HepG2 (cell line): Measurements from ENCODE around the gene MMP23B. TPM values are rescaled to one million over a fixed set of nuclear protein-coding genes. Genes with fewer than 3 reads are reported as not detected.
A peak's percentile ranks its signal among the peaks of the same experiment; 100 is the strongest.

Source experiments
- ATAD3A ChIP-seq: sonication (generic); formaldehyde crosslinking; IDR thresholded peaks from 2 replicates; pipeline ENCODE4 v1.4.0; 2020; ENCODE audit warnings: missing genetic modification reagents
- ATF5 ChIP-seq: sonication (generic); formaldehyde crosslinking; IDR thresholded peaks from 2 replicates; pipeline ENCODE4 v1.4.0; 2020; ENCODE audit warnings: mild to moderate bottlenecking, low read depth, missing genetic modification reagents
- CHD4 ChIP-seq: fragments of 200-600 bp; sonication (generic); IDR thresholded peaks from 2 replicates; pipeline ENCODE4 v1.7.0; 2017; ENCODE audit warnings: mild to moderate bottlenecking, low read length, borderline replicate concordance
- E2F5 ChIP-seq: sonication (generic); formaldehyde crosslinking; conservative IDR thresholded peaks from 2 replicates; pipeline ENCODE4 v1.4.0; 2020; ENCODE audit warnings: missing genetic modification reagents
- GZF1 ChIP-seq: sonication (generic); formaldehyde crosslinking; IDR thresholded peaks from 2 replicates; pipeline ENCODE4 v1.5.1; 2020; ENCODE audit warnings: mild to moderate bottlenecking, missing genetic modification reagents
- LBX2 ChIP-seq: sonication (generic); formaldehyde crosslinking; IDR thresholded peaks from 2 replicates; pipeline ENCODE4 v1.5.0; 2020; ENCODE audit warnings: missing genetic modification reagents, mild to moderate bottlenecking, borderline replicate concordance
- MAZ ChIP-seq, 2 experiments: sonication (generic) in 1 of 2; formaldehyde crosslinking in 1 of 2; IDR thresholded peaks; 2 replicates each; pipeline versions ENCODE4 v1.5.0 to v1.6.1; 2012 to 2020; ENCODE audit warnings: low read depth in 2 of 2, mild to moderate bottlenecking in 2 of 2, borderline replicate concordance in 1 of 2, improper control_type of control experiment in 1 of 2, low read length in 1 of 2, missing genetic modification reagents in 1 of 2, moderate library complexity in 1 of 2
- MXD1 ChIP-seq: sonication (generic); formaldehyde crosslinking; IDR thresholded peaks from 2 replicates; pipeline ENCODE4 v1.4.0; 2020; ENCODE audit warnings: mild to moderate bottlenecking, missing genetic modification reagents
- NFATC3 ChIP-seq: sonication (generic); formaldehyde crosslinking; IDR thresholded peaks from 2 replicates; pipeline ENCODE4 v1.5.1; 2020; ENCODE audit warnings: mild to moderate bottlenecking, missing genetic modification reagents
- NFYC ChIP-seq: IDR thresholded peaks from 2 replicates; pipeline ENCODE4 v1.6.1; 2016; ENCODE audit warnings: missing genetic modification reagents, missing compliant biosample characterization
- SMC3 ChIP-seq: IDR thresholded peaks from 2 replicates; pipeline ENCODE4 v1.6.1; 2011; ENCODE audit warnings: low read length, improper control_type of control experiment
- ZFP37 ChIP-seq: sonication (generic); formaldehyde crosslinking; IDR thresholded peaks from 2 replicates; pipeline ENCODE4 v1.4.0; 2020; ENCODE audit warnings: missing genetic modification reagents, borderline replicate concordance
- ZNF331 ChIP-seq: sonication (generic); formaldehyde crosslinking; IDR thresholded peaks from 2 replicates; pipeline ENCODE4 v1.4.0; 2020; ENCODE audit warnings: missing genetic modification reagents
- ZNF333 ChIP-seq: sonication (generic); formaldehyde crosslinking; IDR thresholded peaks from 2 replicates; pipeline ENCODE4 v1.4.0; 2020; ENCODE audit warnings: mild to moderate bottlenecking, missing genetic modification reagents, borderline replicate concordance
- ZNF501 ChIP-seq: sonication (generic); formaldehyde crosslinking; IDR thresholded peaks from 2 replicates; pipeline ENCODE4 v1.5.1; 2020; ENCODE audit warnings: mild to moderate bottlenecking, moderate library complexity, missing genetic modification reagents
- ZNF503 ChIP-seq: sonication (generic); formaldehyde crosslinking; IDR thresholded peaks from 2 replicates; pipeline ENCODE4 v1.4.0; 2020; ENCODE audit warnings: missing genetic modification reagents
- polyA plus RNA-seq, 8 experiments: library from polyadenylated mRNA; depleted of rRNA in 3 of 8; stranded (reverse) in 7 of 8; unstranded in 1 of 8; fragments of >200 nt; fragmentation: Illumina TruSeq in 4 of 8; extraction: Trizol in 4 of 8; gene quantifications; 2 replicates each; pipeline versions ENCODE4 v1.2.1 to v1.2.3, GENCODE V29; 2011 to 2016; ENCODE audit warnings: low read depth in 4 of 8, missing spikeins in 1 of 8, mixed read lengths in 1 of 8; ENCODE audit not compliant: insufficient read depth in 1 of 8
- total RNA-seq, 5 experiments: library from RNA; depleted of rRNA; stranded (reverse); fragments of >200 nt; fragmentation: Illumina TruSeq; extraction: Trizol; gene quantifications; 2 replicates each; pipeline ENCODE4 v1.2.3, GENCODE V29; 2016; ENCODE audit warnings: low read depth in 1 of 5

The MMP23B gene
- total and polyA plus RNA-seq, 2 of the 13 experiments (the other 11 are each of a cell fraction or from before 2014, with no cell fraction given), result 0.61 to 0.75 TPM

GRCh38 chr1:1615256-1616044 lies 16.5 kb upstream of the MMP23B start, which contains the start of gene MIB2 (continued):
- TF ChIP-seq ZNF503 (CRISPR knock-in tag), result 0 out of 2 replicates have a peak, but pooled peaks have one; percentile 40
- TF ChIP-seq SMC3, result no peak
- 0 out of 2 replicates have a peak, but pooled peaks have one; percentile 54 for TF ChIP-seq MXD1 (CRISPR knock-in tag)
- peak; percentile 67; the same call in 1 of the 2 replicates for TF ChIP-seq ZNF333 (CRISPR knock-in tag)
- TF ChIP-seq E2F5 (CRISPR knock-in tag), result peak; percentile 62; the same call in 1 of the 2 replicates
- TF ChIP-seq GZF1 (CRISPR knock-in tag), result no peak
- peak; percentile 68 for TF ChIP-seq ZNF501 (CRISPR knock-in tag)
- peak; percentile 53; the same call in 1 of the 2 replicates for TF ChIP-seq ZNF331
- TF ChIP-seq MAZ (IDR thresholded peaks at IDR 0.05; ENCODE audit: borderline replicate concordance, low read depth, low read length), result peak; percentile 79; the same call in 1 of the 2 replicates
- TF ChIP-seq MAZ (CRISPR knock-in tag; IDR thresholded peaks at IDR 0.05; ENCODE audit: low read depth), result peak; percentile 87; the same call in 1 of the 2 replicates
- no peak for TF ChIP-seq NFATC3 (CRISPR knock-in tag)
- TF ChIP-seq CHD4, result no peak
- TF ChIP-seq LBX2 (CRISPR knock-in tag), result no peak
- TF ChIP-seq ZFP37, result no peak
- TF ChIP-seq ATF5 (CRISPR knock-in tag), result no peak
- TF ChIP-seq NFYC (CRISPR knock-in tag), result no peak
- TF ChIP-seq ATAD3A (CRISPR knock-in tag), result 0 out of 2 replicates have a peak, but pooled peaks have one; percentile 57
